ENCODE results near the gene HGD. TPM values are rescaled to one million over a fixed set of nuclear protein-coding genes. Genes with fewer than 3 reads are reported as not detected.

The HGD gene
- total RNA-seq, 4 donors from 2014 or later, result not detected

- Histone ChIP-seq H3K9me3 (no peaks in the 10 kb centered on the region), H3K27ac (no peak overlapping the region), H3K4me3 (no peak overlapping the region), H3K36me3 (peaks cover 0 to 18% of the 10 kb centered on the region in 2 donors), H3K4me1 (no peaks in the 10 kb centered on the region), H3K27me3 (no peaks in the 10 kb centered on the region)
- no peak for TF ChIP-seq EP300 (IDR thresholded peaks at IDR 0.05)
- TF ChIP-seq POLR2A (IDR thresholded peaks at IDR 0.05), result no peak
- no peak for TF ChIP-seq CTCF (IDR thresholded peaks at IDR 0.05)
- TF ChIP-seq POLR2AphosphoS5 (IDR thresholded peaks at IDR 0.05), result no peak
- no peak for ATAC-seq
- 40 to 83% methylated on average over 2 to 4 of the region's 4 CpGs for WGBS, 2 donors (ENCODE audit: low coverage in 1 of 2)
These were observed 2.9 kb upstream of the HGD start for GRCh38 chr3:120684896-120685295.

- TF ChIP-seq EP300 (IDR thresholded peaks at IDR 0.05) (no peak), CTCF (IDR thresholded peaks at IDR 0.05) (no peak), POLR2A (IDR thresholded peaks at IDR 0.05) (no peak), POLR2AphosphoS5 (IDR thresholded peaks at IDR 0.05) (no peak)
- Histone ChIP-seq H3K36me3 (peaks cover 0 to 8% of the 10 kb centered on the region in 2 donors), H3K27ac (no peak overlapping the region), H3K4me1 (peaks cover 0 to 5% (median 0%) of the 10 kb centered on the region in 3 donors), H3K4me3 (no peak overlapping the region), H3K9me3 (no peaks in the 10 kb centered on the region), H3K27me3 (no peaks in the 10 kb centered on the region)
- 85 to 94% methylated on average over 3 of the region's 3 CpGs for WGBS, 2 donors (ENCODE audit: low coverage in 1 of 2)
- ATAC-seq, result no peak
These were observed 1.7 kb upstream of the HGD start for GRCh38 chr3:120683671-120684301.

DNA sequence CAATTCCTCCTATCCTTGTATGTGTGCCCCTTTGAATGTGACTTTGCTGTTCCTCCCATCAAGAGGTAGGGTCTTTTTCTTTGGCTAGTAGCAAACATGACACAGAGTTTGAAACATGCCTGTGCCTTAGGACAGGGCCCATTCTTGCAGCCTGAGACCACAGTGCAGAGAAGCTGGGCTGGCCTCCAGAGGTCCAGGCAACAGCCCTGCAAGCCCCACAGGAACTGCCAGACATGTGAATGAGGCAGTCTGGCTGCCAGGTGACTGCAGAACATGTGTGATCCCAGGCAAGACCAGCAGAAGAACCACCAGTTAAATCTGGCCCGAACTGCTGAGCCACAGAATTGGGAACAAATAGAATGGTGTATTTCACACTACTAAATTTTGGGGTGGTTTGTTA, 1.2 kb upstream of the HGD start:
- Histone ChIP-seq H3K9me3 (no peaks in the 10 kb centered on the region), H3K36me3 (peaks cover 0 to 3% of the 10 kb centered on the region in 2 donors), H3K27ac (no peak overlapping the region), H3K4me3 (no peak overlapping the region), H3K4me1 (peaks cover 2 to 11% (median 4%) of the 10 kb centered on the region in 3 donors), H3K27me3 (no peaks in the 10 kb centered on the region)
- 100% methylated on average over 1 of the region's 1 CpG; no CpG with 5 or more reads in 1 of the 2 donors for WGBS, 2 donors (ENCODE audit: low coverage in 1 of 2)
- TF ChIP-seq CTCF (IDR thresholded peaks at IDR 0.05), result no peak
- TF ChIP-seq POLR2A (IDR thresholded peaks at IDR 0.05), result no peak
- TF ChIP-seq EP300 (IDR thresholded peaks at IDR 0.05), result no peak
- no peak for TF ChIP-seq POLR2AphosphoS5 (IDR thresholded peaks at IDR 0.05)
- ATAC-seq, result no peak

- Histone ChIP-seq H3K27ac (no peak overlapping the region), H3K36me3 (no peaks in the 10 kb centered on the region), H3K9me3 (no peaks in the 10 kb centered on the region), H3K4me1 (peaks cover 5 to 18% (median 5%) of the 10 kb centered on the region in 3 donors), H3K4me3 (no peak overlapping the region), H3K27me3 (no peaks in the 10 kb centered on the region)
- no peak for TF ChIP-seq CTCF (IDR thresholded peaks at IDR 0.05)
- no peak for TF ChIP-seq EP300 (IDR thresholded peaks at IDR 0.05)
- no peak for TF ChIP-seq POLR2AphosphoS5 (IDR thresholded peaks at IDR 0.05)
- TF ChIP-seq POLR2A (IDR thresholded peaks at IDR 0.05), result no peak
- WGBS, 2 donors (ENCODE audit: low coverage in 1 of 2), result 100% methylated on average over 1 to 4 of the region's 4 CpGs
- ATAC-seq, result no peak
These were observed 467 bp downstream of the HGD start for GRCh38 chr3:120681506-120682038.

- peaks cover 5 to 18% (median 5%) of the 10 kb centered on the region in 3 donors for H3K4me1 ChIP-seq
- H3K27me3 ChIP-seq, result no peaks in the 10 kb centered on the region
- WGBS, 2 donors (ENCODE audit: low coverage in 1 of 2), result 85 to 92% methylated on average over 2 of the region's 2 CpGs
- no peak overlapping the region for H3K27ac ChIP-seq
- no peaks in the 10 kb centered on the region for H3K36me3 ChIP-seq
- TF ChIP-seq POLR2AphosphoS5 (IDR thresholded peaks at IDR 0.05) (no peak), POLR2A (IDR thresholded peaks at IDR 0.05) (no peak), CTCF (IDR thresholded peaks at IDR 0.05) (no peak), EP300 (IDR thresholded peaks at IDR 0.05) (no peak)
- no peak overlapping the region for H3K4me3 ChIP-seq
- no peak for ATAC-seq
- H3K9me3 ChIP-seq, result no peaks in the 10 kb centered on the region
These were observed 1.0 kb downstream of the HGD start for GRCh38 chr3:120681018-120681417.
